VCaP (cell line): ENCODE results near the gene WEE1.
A peak's percentile ranks its signal among the peaks of the same experiment; 100 is the strongest.

Experiments
- H3K27ac ChIP-seq: fragments of 450-650 bp; 2 replicates; pipeline ENCODE4 v1.5.1; 2017
- CTCF ChIP-seq: fragments of 450-650 bp; conservative IDR thresholded peaks from 2 replicates; pipeline ENCODE4 v1.5.1; 2017; ENCODE audit warnings: mild to moderate bottlenecking, moderate library complexity

Gene WEE1

DNA sequence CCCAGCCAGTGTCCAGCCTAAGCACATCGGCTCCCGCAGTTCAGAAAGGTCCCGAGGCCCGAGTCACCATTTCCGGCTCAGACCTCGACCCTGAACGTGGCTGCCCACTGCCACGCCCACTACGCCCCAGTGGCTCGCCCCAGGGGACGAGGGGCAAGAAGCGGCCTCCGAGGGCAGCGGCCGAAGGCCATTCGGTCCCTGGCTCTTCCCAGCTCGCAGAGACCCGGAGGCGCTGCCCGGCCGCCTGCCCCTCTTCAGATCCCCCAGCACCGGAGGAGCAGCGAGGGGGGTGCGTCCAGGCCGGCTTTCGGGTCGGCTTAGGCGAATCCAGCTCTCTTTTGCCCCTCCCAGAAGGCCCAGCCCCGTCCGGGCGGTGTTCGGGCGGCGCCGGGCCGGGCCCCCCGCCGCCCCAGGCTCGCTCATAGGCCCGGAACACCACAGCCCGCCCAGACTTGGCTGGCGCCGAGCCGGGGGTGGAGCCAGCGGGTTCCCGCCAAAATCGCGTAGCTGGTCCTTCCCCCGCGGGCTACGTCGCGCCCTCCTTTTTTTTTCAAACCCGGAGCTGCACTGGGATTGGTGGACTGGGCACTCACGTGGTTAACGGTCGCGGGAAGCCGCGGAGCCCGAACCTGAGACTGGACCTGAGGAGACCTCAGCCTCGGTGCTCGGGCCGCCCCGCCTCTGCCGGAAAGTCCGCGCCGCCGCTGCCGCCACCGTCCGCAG lies at the start of gene WEE1:
WEE1 (plus strand) TSS at position 619 of the 723 bp plus-strand sequence. CDS start 264 bp downstream, outside the sequence.
- no peak for TF ChIP-seq CTCF
- H3K27ac ChIP-seq = peak within 1 kb of the TSS; percentile 92

GRCh38 chr11:9524001-9524400 lies 49.5 kb upstream of the WEE1 start:
- TF ChIP-seq CTCF = no peak
- peak overlapping the region; percentile 93; the same call in 1 of the 2 replicates for H3K27ac ChIP-seq

DNA sequence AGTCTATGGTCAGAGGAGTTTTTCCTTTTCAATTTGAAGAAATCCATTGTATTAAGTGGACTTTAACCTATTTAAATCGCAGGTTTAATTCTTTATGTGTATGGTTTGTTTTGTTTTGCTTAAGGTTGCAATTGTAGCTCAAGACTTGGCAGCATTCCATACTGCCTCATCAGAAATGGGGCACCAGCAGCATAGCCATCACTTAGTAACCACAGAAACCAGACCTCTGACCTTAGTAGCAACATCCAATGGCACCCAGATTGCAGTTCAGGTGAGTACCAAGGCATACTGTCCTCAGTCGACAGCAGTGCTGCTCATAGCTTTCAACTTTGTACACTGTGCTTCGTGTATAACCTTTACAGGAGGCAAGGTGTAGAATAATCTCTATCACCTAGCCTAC lies 48.4 kb upstream of the WEE1 start:
- TF ChIP-seq CTCF = no peak
- H3K27ac ChIP-seq = peak overlapping the region; percentile 93

GRCh38 chr11:9527481-9528135 lies 45.9 kb upstream of the WEE1 start:
- H3K27ac ChIP-seq = peak overlapping the region; percentile 93
- no peak for TF ChIP-seq CTCF

GRCh38 chr11:9528136-9528501 lies 45.4 kb upstream of the WEE1 start:
- H3K27ac ChIP-seq = peak overlapping the region; percentile 93
- no peak for TF ChIP-seq CTCF

DNA sequence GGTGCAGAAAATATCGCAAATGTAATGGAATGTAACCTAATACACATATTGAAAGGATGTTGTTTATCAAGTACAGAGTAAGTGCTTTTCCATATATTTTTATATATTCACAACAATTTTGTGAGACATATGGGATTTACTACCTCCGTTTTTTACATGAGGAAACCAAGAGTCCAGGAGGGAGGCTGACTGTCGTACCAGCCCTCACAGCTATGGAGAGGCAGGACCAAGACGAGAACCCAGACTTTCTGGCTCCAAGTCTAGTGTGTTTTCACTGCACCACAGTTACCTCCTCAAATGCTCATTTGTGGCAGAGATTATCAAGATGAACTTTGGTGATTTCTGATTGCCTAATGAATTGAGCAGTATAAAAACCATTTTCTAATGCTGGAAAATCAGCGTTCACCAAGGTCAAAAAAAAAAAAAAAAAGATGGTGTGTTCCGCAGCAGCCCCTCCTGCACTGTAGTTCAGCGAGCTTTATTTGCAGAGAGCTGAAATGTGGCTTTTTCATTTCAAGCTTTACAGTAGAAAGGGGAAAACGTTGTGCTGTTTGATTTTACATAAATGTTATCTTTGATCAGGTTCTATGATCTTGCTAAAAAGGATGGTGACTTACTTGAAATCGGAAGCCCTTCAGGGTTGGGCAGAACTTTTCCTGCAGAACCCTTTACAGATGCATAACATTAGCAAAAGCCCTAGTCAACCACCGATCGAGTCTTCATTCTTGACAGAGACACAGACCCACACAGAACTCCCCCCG lies 44.7 kb upstream of the WEE1 start:
- TF ChIP-seq CTCF = no peak
- peak overlapping the region; percentile 93 for H3K27ac ChIP-seq

DNA sequence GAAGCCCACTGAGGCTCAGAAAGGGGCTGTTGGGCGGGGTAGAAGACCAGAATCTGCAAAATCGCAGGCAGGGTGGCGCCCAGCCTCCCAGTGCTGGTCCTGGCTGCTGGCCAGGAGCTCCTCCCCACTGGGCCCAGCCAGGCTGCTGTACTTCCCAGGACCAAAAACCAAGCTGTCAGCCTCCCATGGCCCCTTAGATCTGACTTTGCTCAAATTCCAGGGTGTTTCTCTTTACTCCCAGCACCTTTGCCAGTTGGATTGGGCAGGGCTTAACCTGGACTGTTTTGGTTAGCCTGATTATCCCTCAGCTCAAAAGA lies 44.2 kb upstream of the WEE1 start:
- no peak for TF ChIP-seq CTCF
- peak overlapping the region; percentile 93 for H3K27ac ChIP-seq
